ENCODE results near the gene ASTL. TPM values are rescaled to one million over a fixed set of nuclear protein-coding genes. Genes with fewer than 3 reads are reported as not detected.

Gene ASTL
- total RNA-seq, 1 experiment from 2014 or later = 0.79 TPM

GRCh38 chr2:96116424-96116878, 21.9 kb downstream of the ASTL start, which contains the start of gene ADRA2B (continued):
- TF ChIP-seq, protein P1, sequence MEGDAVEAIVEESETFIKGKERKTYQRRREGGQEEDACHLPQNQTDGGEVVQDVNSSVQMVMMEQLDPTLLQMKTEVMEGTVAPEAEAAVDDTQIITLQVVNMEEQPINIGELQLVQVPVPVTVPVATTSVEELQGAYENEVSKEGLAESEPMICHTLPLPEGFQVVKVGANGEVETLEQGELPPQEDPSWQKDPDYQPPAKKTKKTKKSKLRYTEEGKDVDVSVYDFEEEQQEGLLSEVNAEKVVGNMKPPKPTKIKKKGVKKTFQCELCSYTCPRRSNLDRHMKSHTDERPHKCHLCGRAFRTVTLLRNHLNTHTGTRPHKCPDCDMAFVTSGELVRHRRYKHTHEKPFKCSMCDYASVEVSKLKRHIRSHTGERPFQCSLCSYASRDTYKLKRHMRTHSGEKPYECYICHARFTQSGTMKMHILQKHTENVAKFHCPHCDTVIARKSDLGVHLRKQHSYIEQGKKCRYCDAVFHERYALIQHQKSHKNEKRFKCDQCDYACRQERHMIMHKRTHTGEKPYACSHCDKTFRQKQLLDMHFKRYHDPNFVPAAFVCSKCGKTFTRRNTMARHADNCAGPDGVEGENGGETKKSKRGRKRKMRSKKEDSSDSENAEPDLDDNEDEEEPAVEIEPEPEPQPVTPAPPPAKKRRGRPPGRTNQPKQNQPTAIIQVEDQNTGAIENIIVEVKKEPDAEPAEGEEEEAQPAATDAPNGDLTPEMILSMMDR (IDR thresholded peaks at IDR 0.05) = no peak
- TF ChIP-seq CREB1 (CRISPR knock-in tag; IDR thresholded peaks at IDR 0.05) (no peak), USF2 (CRISPR knock-in tag; IDR thresholded peaks at IDR 0.05) (no peak), NR2C2 (CRISPR knock-in tag; IDR thresholded peaks at IDR 0.05) (no peak), ESRRA (CRISPR knock-in tag; IDR thresholded peaks at IDR 0.05; ENCODE audit: borderline replicate concordance) (no peak), USF1 (CRISPR knock-in tag; IDR thresholded peaks at IDR 0.05) (no peak), ZNF416 (CRISPR knock-in tag; IDR thresholded peaks at IDR 0.05) (no peak), ZNF532 (CRISPR knock-in tag; IDR thresholded peaks at IDR 0.05; ENCODE audit: borderline replicate concordance) (no peak)

DNA sequence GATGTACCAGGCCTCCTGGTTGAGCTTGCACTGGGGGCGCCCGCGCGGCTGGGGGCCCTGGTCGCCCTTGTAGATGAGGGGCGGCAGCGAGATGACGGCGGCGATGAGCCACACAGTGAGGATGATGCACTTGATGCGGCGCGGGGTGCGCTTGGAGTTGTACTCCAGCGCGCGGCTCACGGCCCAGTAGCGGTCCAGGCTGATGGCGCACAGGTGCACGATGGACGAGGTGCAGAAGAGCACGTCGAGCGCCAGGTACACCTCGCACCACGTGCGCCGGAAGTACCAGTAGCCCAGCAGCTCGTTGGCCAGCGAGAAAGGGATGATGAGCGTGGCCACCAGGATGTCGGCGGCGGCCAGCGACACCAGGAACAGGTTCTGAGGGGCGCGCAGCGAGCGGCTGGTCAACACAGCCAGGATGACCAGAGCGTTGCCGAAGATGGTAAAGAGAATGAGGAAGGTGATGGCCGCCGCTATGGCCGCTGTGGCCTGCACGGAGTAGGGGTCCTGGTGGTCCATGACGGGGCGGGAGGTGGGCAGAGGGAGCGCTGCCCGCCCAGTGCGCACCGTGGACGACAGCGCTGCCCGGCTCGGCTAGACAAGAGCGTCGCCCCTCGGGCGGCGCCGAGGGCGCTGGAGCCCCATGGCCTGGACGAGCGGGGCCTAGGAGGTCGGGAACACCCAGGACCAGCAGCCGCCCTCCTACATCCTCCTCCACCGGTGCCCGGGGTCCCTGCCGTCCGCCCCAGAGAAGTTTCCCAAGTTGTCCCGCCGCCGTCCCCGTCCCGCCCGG, 22.5 kb downstream of the ASTL start:
- Mint-ChIP-seq H3K4me1 (peaks cover 28% of the 10 kb centered on the region), H3K27me3 (ENCODE audit: low read depth) (peaks cover 37% of the 10 kb centered on the region), H3K9me3 (no peaks in the 10 kb centered on the region), H3K27ac (no peak overlapping the region), H3K36me3 (no peaks in the 10 kb centered on the region), H3K4me3 (peak overlapping the region; percentile 75)
- ChIA-PET CTCF (interaction anchor here (0.6 to 4.3 kb wide), 17 partner anchors 12 to 151 kb away, joined by 3 to 49 read pairs (median 7); partner anchors contain the start of genes ANKRD36C and ASTL), POLR2A (interaction anchor here (0.9 kb wide), 1 partner anchor 22 kb away, joined by 3 read pairs; the partner anchor contains the start of gene ASTL)
- DNase-seq (ENCODE audit: low spot score) (no peak), ATAC-seq (peak; percentile 11)
- peak; percentile 69; the same call in 1 of the 2 replicates for TF ChIP-seq ZNF317 (CRISPR knock-in tag; IDR thresholded peaks at IDR 0.05; ENCODE audit: borderline replicate concordance, low read depth)
- TF ChIP-seq, protein P2, sequence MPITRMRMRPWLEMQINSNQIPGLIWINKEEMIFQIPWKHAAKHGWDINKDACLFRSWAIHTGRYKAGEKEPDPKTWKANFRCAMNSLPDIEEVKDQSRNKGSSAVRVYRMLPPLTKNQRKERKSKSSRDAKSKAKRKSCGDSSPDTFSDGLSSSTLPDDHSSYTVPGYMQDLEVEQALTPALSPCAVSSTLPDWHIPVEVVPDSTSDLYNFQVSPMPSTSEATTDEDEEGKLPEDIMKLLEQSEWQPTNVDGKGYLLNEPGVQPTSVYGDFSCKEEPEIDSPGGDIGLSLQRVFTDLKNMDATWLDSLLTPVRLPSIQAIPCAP (CRISPR knock-in tag; IDR thresholded peaks at IDR 0.05) = peak; percentile 34; the same call in 1 of the 2 replicates
- no peak for TF ChIP-seq ZSCAN18 (CRISPR knock-in tag; IDR thresholded peaks at IDR 0.05)
- TF ChIP-seq, protein P3, sequence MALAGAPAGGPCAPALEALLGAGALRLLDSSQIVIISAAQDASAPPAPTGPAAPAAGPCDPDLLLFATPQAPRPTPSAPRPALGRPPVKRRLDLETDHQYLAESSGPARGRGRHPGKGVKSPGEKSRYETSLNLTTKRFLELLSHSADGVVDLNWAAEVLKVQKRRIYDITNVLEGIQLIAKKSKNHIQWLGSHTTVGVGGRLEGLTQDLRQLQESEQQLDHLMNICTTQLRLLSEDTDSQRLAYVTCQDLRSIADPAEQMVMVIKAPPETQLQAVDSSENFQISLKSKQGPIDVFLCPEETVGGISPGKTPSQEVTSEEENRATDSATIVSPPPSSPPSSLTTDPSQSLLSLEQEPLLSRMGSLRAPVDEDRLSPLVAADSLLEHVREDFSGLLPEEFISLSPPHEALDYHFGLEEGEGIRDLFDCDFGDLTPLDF (CRISPR knock-in tag; IDR thresholded peaks at IDR 0.05) = no peak
- peak; percentile 81; the same call in 1 of the 2 replicates for TF ChIP-seq MYBL2 (CRISPR knock-in tag; IDR thresholded peaks at IDR 0.05)
- TF ChIP-seq, protein P4, sequence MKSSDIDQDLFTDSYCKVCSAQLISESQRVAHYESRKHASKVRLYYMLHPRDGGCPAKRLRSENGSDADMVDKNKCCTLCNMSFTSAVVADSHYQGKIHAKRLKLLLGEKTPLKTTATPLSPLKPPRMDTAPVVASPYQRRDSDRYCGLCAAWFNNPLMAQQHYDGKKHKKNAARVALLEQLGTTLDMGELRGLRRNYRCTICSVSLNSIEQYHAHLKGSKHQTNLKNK (CRISPR knock-in tag; IDR thresholded peaks at IDR 0.05) = no peak
- no peak for TF ChIP-seq RORB (CRISPR knock-in tag; IDR thresholded peaks at IDR 0.05)
- TF ChIP-seq, protein P5, sequence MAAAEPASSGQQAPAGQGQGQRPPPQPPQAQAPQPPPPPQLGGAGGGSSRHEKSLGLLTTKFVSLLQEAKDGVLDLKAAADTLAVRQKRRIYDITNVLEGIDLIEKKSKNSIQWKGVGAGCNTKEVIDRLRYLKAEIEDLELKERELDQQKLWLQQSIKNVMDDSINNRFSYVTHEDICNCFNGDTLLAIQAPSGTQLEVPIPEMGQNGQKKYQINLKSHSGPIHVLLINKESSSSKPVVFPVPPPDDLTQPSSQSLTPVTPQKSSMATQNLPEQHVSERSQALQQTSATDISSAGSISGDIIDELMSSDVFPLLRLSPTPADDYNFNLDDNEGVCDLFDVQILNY (CRISPR knock-in tag; IDR thresholded peaks at IDR 0.05) = no peak
